Left lobe of liver (tissue), 2 donors: Measurements from ENCODE around the gene PHACTR1. TPM values are rescaled to one million over a fixed set of nuclear protein-coding genes. Genes with fewer than 3 reads are reported as not detected.

Experiments
- ATAC-seq: fragments of 200-7000 bp; cut with Tn5 transposase; one replicate; pipeline ENCODE4 v1.9.1; 2020; ENCODE audit warnings: mild to moderate bottlenecking, moderate library complexity
- DNase-seq: peaks from one replicate; pipeline ENCODE4 v3.0.0-alpha.2; 2020; ENCODE audit warnings: low spot score
- total RNA-seq: library from RNA; stranded (reverse); gene quantifications from one replicate; pipeline ENCODE4 v1.2.1, GENCODE V29; 2021
- donor health status: DM: no; HTN: no; CAD: no; lungs with moderate emphysema.
- donor health status: DM: no; HTN: yes; CAD: no.

Gene PHACTR1
- total RNA-seq, 1 donor from 2014 or later: 0.68 TPM

DNA sequence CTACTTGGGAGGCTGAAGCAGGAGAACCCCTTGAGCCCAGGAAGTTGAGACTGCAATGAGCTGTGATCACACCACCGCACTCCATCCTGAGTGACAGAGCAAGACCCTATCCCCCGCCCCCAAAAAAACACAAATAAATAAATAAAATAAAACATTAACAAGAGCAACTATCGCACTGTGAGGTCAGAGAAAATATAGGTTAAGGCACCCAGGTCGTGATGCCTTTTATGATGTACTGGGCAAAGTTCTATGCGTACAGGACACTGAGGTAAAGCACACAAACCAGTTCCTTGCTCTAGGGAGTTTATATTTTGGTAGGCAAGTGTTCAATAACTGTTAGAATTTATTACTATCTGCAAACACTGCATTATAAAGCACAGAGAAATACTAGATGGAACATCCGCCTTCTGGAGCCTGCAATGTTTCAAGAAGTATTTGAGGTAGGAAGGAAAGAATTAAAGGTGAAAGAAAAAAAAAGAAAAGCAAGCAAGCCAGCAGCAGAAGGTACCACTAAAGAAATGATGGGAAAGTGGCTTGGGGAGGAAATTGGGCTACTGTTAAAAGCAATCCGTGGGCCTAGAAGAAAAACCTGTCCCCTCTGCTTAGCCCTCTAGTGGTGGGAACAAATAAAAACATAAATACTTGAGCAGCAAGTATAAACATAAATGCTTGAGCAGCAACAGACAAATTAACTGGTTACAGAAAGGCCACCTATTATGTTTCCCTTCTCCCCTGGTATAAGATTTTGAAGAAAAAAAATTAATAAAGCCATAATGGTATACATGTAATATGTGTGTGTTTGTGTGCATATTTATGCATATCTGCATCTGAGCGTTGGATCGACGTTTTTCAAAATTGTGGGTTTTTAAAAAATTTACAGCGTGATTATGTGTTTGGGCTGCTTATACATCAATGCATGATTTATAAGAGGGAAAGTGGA is 128.0 kb downstream of the PHACTR1 start:
- DNase-seq: no peak

DNA sequence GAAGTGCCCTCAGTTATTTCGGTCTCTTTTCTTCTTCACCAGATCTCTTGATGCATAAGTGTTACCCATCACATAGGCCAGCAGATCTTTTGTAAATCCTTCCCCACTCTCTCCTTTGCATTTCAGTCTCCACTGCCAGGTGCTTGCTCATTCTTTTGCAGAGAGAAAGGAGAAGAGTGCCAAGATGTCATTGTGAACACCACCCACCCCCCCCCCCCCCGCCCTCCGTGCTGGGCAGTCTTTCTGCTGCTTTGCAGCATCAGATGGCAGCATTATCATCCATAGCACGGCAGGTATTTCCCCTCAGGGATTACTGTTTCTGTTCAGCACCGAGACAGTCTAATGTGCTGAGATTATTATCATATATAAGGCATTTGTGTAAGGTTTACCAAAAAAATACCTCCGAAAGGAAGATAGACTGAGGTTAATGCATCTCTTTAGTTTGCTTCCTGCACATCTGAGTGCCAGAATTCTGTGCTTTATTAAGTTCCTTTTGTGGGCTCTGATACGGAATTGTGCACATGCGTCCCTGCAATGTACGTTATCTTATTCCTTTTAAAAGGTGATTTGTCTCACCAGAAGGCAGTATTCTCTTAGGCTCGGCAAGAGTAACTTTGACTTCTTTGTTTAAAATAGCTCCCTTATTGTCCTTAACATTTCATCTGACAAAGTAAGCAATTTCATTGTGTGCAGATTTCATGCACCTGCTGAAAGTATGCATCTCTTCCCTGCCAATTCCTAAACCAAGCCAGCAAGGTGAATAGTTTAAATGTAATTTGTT is 128.8 kb downstream of the PHACTR1 start:
- no peak for ATAC-seq
- no peak for DNase-seq

More for the DNA sequence above, 128.0 kb downstream of the PHACTR1 start:
- ATAC-seq: peak; percentile 62

DNA sequence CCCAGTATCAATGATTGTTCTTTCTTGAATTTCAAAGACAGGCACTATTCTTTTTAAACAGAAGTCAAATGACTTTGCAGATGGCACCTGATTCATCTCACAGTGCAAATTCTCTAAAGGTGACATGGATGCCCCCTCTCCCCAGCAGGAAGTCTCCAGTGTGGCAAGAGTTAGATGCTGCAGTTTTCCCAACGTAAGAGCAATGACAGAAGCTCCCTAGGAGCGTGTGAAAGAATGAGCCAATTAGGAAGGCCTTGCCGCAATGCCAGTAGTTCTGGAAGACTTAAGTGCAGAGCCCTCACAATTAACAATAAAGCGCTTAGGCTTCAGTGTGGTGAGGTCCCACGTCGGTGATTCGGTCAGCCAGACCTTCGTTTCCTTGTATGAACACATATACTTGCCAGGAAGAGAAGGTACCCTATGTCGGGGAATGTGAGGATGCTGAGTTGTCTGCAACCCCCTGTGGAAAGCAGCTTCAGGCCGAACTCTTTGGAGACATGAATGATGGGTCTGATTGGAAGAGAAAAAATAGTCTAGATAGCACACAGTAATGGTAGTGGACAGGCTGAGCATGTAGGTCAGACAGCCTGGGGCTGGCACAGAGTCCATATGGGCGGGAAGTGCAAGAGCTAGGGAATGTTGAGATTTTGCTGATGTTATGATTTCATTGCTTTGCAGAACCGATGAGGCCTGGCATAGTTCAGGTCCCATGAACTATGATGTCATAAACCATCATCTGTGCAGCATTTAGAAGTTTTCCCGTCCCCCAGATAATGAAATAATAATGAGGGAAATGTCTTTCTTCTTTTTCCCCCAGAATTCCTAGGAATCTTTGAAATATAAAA is 132.6 kb downstream of the PHACTR1 start:
- ATAC-seq: no peak

DNA sequence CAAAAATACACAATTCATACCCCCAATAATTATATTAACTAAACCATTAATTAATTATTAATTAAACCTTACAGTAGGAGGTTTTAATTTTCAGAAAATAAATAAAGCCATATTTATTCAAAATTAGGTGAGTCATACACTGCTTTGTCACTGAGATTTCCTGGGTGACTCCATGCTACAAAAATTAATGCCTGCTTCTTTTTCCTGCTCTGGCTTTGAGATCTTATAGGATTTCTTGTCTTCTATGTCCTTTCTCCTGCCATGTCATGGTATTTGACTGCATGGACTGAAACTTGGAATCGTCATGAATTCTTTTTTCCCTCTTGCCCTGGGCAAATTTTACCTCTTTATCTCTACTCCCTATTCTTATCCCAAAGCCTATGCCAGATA is 133.2 kb downstream of the PHACTR1 start:
- DNase-seq: no peak
- ATAC-seq: no peak

More for the DNA sequence above, 132.6 kb downstream of the PHACTR1 start:
- no peak for DNase-seq

DNA sequence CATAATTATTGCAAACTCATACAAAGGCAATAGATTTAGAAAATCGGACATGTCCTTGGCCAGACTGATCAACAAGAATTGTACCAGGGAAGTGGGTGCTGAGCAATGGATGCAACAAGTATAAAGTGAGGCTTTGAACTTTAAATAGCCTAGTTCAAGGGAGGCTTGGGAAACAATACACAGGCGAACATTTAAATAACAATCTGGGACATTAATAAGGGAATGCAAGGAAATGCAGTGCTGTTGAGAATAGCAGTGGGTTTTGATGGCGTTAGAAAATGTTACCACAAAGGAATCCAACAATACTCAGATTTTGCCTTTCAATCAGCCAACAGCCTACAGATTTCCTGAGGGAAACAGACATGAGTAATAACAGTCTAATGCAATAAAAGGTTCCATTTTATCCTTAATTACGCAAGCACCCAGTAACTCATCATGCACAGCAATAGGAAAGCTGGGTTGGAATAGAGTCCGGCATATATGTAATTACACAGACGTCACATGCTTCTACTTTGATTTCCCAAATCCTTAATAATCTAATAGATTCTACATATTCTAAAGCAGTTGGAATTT is 134.6 kb downstream of the PHACTR1 start:
- DNase-seq (no peak), ATAC-seq (no peak)

DNA sequence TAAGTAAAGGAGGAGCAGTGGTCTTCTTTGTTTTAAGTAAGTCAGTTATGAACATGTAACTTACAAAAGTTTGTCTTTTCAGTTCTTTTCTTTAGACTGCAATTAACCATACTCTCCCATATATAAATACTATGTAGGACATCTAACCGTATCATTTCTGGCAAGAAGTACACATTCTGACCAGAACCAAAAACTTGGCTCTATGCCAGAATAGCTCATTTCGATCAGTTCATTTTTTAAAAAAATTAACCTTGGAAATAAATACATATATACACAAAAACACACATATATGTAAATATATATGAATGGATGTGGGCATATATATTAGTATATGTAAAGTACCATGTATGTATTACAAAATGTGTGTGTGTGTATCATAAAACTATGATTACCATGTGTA is 145.0 kb downstream of the PHACTR1 start:
- ATAC-seq: no peak
- no peak for DNase-seq

DNA sequence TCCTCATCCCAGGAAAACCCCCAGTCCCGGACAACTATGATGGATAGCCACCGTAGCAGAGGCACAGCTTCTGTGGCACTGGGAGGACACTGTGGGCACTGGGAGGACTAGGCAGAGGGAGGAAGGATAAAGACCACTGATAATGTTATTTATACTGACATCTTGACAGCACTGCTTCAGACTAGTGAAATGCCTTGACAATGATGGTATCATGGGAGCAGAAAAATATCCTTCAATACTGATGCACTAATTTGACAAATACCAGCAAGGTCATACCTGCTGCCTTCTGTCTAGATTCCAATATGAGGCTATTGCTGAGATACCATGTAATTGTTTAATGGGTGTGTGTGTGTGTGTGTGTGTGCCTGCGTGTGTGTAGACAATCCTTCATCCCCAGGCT is 148.6 kb downstream of the PHACTR1 start:
- DNase-seq (no peak), ATAC-seq (no peak)

DNA sequence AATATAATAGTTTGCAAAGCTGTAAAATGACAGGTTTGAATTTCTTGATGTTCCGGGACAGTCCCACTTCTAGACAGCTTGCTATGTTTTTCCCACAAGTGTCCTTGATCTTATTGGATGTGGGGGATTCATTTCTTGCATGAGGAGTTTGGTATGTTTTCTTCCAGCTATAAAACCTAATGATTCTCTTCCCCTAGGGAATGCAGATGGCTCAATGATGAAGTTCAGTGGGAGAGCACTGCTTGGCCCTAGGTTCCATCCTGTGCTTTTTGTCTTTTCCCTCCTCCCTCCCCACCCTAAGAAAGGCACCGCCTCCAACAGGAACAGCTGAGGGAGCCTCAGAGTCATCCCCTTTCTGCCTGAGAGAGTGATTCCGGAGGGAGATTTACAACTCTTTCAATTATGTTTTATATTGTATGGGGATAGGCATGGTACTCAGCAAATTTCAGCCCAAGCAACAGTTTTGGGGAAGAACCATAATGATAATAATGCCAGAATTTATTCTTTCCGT is 149.2 kb downstream of the PHACTR1 start:
- ATAC-seq: no peak
- DNase-seq: no peak

DNA sequence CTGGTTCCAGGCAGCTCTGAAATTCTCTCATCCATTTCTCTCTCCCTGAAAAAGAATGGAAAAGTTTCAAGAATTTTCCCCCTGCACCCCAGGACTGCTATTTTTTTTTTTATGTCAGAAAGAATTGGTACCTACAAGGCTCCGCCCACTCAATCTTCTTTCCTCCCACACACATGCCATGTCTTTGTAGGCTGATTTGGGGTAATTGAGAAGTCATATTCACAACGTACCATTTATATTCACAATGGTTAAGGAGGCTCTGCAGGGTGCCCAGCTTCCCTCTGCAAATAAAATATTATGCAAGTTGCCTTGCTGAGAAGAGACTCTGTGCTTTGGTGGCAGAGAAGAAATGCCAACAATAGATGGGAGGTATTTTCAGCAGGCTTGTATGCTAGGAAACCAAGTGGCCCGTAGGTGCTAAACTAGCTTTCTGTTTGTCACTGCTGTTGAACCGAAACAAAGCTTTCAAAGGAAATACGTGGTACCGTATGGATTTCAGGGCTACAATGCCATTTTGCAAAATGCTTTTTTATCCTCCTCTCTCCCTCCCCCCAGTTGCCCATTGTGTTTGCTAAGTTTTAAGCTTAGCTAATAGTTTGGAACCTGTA is 150.0 kb downstream of the PHACTR1 start:
- ATAC-seq (no peak), DNase-seq (no peak)

DNA sequence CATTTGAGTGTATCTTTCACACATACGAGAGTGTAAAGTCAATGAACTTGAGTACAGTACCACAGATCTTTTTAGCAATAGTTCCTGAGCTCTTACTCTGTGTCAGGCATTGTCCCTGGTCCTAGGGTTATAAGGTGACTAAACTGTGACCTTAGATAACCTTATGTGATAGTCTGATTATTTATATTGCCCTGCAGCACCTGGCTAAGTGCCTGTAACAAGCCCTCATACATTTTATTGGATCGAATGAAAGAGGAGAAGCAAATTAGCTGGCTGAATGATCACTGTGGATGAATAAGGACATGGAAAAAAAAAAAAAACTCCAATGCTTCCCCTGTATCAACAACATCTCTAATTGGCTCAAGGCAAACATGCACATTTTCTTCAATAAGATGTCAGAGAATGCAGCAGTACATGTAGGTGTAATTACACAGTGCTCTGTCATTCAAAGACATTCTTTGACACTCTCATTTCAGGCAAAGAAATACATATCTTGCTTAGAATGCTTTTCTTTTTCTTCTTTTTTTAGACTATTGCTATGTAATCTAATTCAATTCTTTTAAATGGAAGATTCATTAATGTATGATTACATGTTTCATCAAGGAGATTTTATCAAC is 153.4 kb downstream of the PHACTR1 start:
- no peak for DNase-seq
- ATAC-seq: no peak

DNA sequence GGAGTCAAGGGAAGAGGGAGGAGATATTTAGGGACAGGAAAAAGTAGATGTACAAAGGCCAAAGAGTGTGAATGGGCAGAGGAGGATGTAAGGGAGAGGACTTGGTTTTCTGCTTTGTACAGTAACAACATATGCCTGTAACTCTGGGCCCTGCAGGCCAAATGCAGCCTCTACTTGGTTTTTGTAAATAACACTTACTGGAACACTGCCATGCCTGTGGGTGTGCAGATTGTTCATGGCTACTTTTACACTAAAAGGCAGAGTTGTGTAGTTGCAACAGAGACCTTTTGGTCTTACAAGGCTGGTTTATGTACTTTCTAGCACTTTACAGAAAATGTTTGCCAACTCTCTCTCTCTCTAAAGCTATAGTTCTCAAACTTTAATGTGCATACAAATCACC is 157.1 kb downstream of the PHACTR1 start:
- DNase-seq: no peak
- ATAC-seq: no peak

DNA sequence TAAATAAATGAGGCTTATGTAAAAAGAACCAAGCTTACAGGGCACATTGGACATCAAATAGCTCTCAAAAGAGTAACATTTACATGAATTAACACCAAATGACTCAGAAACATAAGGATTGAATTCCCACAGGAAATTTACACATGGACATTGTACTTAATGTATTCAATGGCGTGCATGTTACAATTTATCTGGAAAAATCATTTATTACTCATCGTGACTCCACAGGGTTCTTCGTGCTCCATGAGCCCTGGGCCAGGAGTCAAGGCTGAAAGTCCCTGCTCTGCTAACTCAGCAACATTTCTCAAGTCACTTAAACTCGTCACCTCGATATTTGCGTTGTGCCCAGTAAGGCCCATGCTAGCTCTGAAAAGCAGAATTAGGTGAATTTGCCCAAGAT is 158.5 kb downstream of the PHACTR1 start:
- no peak for DNase-seq

DNA sequence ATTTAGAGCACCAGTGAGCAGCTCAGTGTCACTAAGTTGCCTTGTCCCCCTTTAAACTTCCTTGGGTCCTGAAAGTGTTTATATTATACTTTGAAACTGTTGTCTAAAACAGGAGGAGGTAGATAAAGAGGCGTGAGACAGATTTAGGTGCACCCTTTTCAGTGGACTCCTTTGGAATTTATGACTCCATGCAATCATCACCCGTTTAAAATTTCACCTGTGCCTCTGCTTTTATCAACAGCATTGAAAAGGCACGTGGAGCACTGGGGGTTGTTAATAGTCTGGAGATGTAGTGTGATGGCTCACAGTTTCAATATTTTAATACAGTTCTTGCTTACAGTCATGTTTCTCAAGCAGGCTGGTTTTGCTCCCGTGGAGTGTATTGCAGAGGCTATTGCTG is 162.2 kb downstream of the PHACTR1 start:
- no peak for DNase-seq
- no peak for ATAC-seq

More for the DNA sequence above, 158.5 kb downstream of the PHACTR1 start:
- no peak for ATAC-seq

DNA sequence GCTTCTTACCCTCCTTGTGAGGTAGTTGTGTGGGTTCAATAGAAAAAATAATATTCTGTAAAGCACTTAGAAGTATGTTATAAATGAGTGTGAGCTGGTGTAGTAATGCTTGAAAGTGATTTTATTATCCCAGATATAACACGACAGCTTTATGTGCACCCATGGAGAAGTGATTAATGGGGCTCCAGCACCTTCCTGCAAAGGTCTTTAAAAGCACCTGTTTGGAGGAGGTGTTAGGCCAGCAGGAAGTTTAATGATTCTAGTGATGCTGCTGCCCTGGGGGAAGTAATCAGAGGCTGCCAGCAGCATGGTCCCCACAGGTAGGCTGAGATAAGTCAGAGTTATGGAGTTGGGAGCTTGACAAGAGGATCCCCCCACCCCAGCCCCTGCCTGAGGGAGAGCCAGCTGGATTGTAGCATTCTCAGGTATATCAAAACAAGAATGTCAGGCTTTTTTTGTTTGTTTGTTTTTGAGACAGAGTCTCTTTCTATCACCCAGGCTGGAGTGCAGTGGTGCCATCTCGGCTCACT is 166.3 kb downstream of the PHACTR1 start:
- ATAC-seq (no peak), DNase-seq (no peak)

DNA sequence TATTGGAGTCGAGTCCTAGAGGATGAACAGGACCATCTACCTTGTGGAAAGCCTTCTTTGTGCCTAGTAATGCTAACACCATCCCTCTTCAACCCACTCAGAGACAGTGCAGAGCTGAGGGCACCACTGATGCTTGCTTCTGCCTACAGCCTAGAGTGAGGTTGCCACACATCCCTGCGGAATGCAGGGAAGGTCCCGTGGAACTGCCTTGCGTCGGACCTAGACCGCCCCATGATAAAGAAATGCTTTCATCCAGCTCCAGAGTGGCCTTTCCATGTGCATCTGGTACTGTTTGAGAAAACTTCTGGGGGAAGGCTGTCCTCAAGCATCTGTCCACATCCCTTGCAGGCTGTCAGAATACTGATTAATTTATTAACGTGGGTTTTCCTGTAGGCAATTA is 168.4 kb downstream of the PHACTR1 start:
- no peak for DNase-seq

DNA sequence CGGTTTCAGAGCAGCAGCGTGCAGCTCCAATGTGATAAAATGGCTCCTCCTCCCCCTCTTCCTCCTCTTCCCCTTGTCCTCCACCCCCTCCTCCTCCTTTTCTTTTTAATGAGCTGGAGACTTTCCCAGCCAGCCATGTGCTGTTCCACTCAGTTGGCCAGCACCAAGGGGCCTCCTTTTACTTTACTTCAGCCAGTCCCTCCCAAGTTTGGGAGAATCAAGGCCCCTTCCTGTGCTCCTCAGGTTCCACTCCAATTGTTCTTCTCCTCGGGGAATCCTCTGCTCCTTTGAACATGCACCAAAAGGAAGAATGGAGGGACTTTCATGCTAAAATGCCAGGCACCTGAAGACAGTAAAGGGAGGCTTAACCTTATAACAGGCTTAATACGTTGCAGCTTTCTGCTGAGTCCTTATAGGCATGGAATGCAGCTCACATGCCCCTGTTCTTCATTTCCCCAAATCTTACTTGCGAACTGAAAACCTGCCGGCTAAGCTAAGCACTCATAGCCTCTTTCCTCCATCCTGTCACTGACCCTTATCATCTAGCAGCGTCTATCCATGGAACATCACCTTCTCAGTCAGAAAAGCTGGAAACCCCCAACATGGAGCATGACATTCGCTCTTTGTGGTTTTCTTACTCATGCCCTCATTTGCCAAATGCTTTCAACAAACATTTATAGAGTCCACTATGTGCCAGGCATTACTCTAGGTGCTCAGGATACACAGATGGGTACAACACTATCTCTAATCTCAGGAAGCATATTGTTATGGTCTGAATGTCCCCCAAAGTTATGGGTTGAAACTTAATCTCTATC is 170.6 kb downstream of the PHACTR1 start:
- ATAC-seq (no peak), DNase-seq (no peak)

More for the DNA sequence above, 168.4 kb downstream of the PHACTR1 start:
- no peak for ATAC-seq

DNA sequence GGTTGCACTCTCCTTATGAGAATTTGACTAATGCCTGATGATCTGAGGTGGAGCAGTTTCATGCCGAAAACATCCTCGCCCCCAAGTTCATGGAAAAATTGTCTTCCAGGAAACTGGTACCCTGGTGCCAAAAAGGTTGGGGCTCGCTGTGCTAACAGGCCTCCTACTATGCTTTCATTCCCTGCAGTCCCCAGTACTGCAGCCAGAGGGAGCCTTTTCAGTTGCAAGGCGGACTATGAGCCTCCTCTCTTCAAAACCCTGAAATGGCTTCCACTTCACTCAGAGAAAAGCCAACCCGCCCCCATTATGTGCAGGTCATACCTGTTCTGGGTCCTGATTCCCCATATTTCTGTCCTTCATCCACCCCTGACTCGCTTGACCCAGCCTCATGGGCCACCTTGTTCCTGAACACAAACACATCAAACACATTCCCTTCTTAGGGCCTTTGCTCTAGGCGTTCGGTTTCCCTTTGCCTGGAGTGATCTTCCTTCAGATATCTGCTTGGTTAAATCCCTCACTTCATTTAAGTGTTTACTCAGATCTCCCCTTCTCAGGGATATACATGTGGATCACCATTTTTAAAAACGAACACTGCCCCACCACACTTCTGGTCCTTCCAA is 173.7 kb downstream of the PHACTR1 start:
- DNase-seq (no peak), ATAC-seq (peak; percentile 19)

DNA sequence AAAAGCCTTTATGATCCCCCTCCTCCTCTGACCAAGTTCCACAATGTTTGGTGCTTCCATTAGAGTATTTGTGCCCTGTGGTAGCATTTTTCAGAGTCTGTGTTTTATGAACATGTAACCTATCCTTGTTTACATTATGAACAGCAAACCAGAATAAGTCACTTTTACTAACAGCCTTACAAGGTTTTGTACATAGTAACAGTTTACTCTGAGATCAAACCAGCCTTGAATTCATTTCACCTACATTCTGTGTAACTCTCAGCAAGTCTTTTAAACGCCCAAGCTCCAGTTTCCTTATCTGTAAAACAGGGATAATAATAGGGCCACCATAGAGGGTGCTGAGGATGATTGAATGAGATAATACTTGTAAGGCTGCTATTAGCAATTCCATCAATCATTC is 175.0 kb downstream of the PHACTR1 start:
- no peak for ATAC-seq
- no peak for DNase-seq
